Tibial artery (tissue), 4 donors: ENCODE results near the gene ACAD9.
A peak's percentile ranks its signal among the peaks of the same experiment; 100 is the strongest.
"Not testable (repeated sequence)": the region's sequence is repeated elsewhere in the genome, so short reads cannot be mapped to it uniquely, and the experiment has no call there.

Source experiments
- DNase-seq, 2 donors: peaks; one replicate each; pipeline ENCODE4 v3.0.0-alpha.2; 2019
- H3K27ac ChIP-seq, 2 donors: fragments of 200-600 bp; sonication (generic) in 1 of 2; 1 replicate in 1 of 2; 2 replicates in 1 of 2; pipeline ENCODE4 v1.5.1; 2018 to 2019; ENCODE audit warnings: mild to moderate bottlenecking in 1 of 2
- H3K27me3 ChIP-seq, 2 donors: fragments of 200-600 bp; sonication (generic) in 1 of 2; one replicate each; pipeline versions ENCODE4 v1.5.1 to v1.6.0; 2016 to 2019
- H3K36me3 ChIP-seq, 3 donors: fragments of 200-600 bp; sonication (generic) in 2 of 3; one replicate each; pipeline ENCODE4 v1.5.1; 2016 to 2019; ENCODE audit warnings: mild to moderate bottlenecking in 2 of 3
- H3K4me1 ChIP-seq, 4 donors: fragments of 200-600 bp; sonication (generic) in 2 of 4; 1 replicate in 3 of 4; 2 replicates in 1 of 4; pipeline ENCODE4 v1.5.1; 2016 to 2019
- H3K4me3 ChIP-seq, 2 donors: fragments of 200-600 bp; sonication (generic) in 1 of 2; 1 replicate in 1 of 2; 2 replicates in 1 of 2; pipeline ENCODE4 v1.5.1; 2018 to 2019; ENCODE audit warnings: mild to moderate bottlenecking in 2 of 2
- H3K9me3 ChIP-seq, 3 donors: fragments of 200-600 bp; sonication (generic) in 1 of 3; one replicate each; pipeline ENCODE4 v1.5.1; 2016 to 2019
- intact Hi-C: fragments of 100-400 bp; cut with DNase I; formaldehyde crosslinking; loops from one replicate; pipeline ENCODE4 v1.15.0; 2023; ENCODE audit warnings: low total_unique reads
- TF ChIP-seq, protein P1 (sequence below), 2 experiments: fragments of 200-600 bp in 1 of 2; fragments of 450-650 bp in 1 of 2; IDR thresholded peaks; one replicate each; pipeline ENCODE4 v1.5.1; 2017 to 2019; ENCODE audit warnings: antibody characterized with exemption in 2 of 2, mild to moderate bottlenecking in 1 of 2, moderate library complexity in 1 of 2

ACAD9 gene

DNA sequence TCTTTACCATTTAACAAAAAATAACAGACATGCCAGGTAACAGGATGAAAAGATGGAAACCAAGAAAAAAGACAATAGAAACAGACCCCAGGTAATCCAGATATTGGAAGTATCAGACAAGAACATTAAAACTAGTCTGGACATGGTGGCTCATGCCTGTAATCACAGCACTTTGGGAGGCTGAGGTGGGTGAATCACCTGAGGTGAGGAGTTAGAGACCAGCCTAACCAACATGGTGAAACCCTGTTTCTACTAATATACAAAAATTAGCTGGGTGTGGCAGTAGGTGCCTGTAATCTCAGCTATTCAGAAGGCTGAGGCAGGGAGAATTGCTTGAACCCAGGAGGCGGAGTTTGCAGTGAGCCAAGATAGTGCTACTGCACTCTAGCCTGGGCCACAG is 40.6 kb downstream of the ACAD9 start:
- Histone ChIP-seq H3K27me3 (no peaks in the 10 kb centered on the region), H3K4me3 (no peak overlapping the region), H3K27ac (no peak overlapping the region), H3K36me3 (peaks cover 4 to 12% (median 8%) of the 10 kb centered on the region in 3 donors), H3K4me1 (no peaks in the 10 kb centered on the region), H3K9me3 (peaks cover 0 to 4% (median 0%) of the 10 kb centered on the region in 3 donors)
- intact Hi-C loops: no loop called here
- TF ChIP-seq, protein P1, sequence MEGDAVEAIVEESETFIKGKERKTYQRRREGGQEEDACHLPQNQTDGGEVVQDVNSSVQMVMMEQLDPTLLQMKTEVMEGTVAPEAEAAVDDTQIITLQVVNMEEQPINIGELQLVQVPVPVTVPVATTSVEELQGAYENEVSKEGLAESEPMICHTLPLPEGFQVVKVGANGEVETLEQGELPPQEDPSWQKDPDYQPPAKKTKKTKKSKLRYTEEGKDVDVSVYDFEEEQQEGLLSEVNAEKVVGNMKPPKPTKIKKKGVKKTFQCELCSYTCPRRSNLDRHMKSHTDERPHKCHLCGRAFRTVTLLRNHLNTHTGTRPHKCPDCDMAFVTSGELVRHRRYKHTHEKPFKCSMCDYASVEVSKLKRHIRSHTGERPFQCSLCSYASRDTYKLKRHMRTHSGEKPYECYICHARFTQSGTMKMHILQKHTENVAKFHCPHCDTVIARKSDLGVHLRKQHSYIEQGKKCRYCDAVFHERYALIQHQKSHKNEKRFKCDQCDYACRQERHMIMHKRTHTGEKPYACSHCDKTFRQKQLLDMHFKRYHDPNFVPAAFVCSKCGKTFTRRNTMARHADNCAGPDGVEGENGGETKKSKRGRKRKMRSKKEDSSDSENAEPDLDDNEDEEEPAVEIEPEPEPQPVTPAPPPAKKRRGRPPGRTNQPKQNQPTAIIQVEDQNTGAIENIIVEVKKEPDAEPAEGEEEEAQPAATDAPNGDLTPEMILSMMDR (IDR thresholded peaks at IDR 0.05): no peak
- DNase-seq: no peak

DNA sequence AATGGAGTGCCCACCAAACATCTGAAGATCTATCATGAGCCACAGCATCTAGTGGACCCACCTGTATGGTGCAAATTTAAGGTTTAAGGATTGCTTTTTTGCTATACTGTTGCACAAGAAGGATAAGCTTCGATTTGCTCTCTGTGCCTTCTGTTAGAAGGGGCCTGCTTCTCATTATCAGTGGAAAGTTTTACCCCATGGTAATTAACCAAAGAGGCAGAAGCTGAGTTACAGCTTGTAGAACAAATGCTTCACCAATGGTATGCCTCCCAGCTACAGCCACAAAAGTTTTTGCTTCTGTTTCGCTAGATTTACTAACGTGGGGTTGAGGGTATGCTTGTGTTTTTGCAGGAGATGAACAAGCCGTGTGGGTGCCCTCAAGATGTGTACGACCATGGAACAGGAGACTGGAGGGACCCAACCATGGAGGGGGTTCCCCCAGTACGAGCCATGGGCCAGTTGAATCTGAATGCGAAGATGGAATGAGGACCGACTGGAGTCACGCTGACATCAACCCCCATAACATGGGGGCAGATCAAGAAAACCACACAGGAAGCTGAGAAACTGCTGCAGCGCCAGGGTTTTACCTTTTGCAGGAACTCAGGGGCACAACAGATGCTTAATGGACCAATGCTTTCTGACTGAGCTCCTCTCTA is 43.5 kb downstream of the ACAD9 start:
- peaks cover 0 to 4% (median 0%) of the 10 kb centered on the region in 3 donors for H3K9me3 ChIP-seq
- DNase-seq: peak in 1 of 2 donors; percentile 25
- no peak overlapping the region for H3K27ac ChIP-seq
- intact Hi-C loops: no loop called here
- H3K4me1 ChIP-seq: no peaks in the 10 kb centered on the region
- peaks cover 0 to 9% of the 10 kb centered on the region in 2 donors for H3K27me3 ChIP-seq
- H3K4me3 ChIP-seq: no peak overlapping the region
- TF ChIP-seq, protein P1 (IDR thresholded peaks at IDR 0.05): no peak
- no peaks in the 10 kb centered on the region for H3K36me3 ChIP-seq

DNA sequence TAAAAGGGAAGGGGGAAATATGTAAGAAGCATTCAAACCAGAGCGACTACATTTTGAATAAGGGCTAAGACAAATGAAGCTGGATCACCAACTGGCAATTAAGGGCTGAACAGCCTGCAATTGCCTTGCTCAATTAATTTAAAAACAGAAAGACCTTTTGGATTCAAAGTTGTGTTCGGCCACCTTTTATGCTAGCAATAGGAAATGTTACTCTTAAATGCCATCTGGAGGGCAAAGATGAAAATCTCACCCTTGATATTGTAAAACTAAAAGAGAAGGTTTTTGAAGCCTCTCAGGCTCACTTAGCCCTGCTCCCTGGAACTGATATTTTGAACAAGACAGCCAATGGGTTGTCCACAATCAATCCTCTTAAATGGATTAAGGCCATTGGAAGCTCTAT is 44.2 kb downstream of the ACAD9 start:
- intact Hi-C loops: no loop called here

DNA sequence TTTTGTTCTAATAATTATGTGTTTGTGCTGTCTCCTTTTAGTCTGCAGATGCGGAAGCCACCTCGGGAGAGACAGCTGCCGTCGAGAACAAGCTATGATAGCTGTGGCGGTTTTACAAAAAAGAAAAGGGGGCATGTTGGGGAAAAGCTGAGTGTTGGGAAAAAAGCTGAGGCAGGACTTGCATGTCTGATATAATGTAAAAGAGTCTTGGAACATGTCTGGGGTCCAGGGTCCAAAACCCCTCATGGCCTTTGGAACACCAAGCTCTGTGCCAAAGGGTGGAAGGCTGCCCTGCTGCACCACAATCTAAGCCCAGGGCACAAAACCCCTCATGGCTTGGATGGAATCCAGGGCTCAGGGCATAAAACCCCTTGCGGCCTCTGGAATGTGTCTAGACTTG is 44.6 kb downstream of the ACAD9 start:
- H3K27me3 ChIP-seq, H3K27ac ChIP-seq, H3K9me3 ChIP-seq, H3K36me3 ChIP-seq, H3K4me1 ChIP-seq, intact Hi-C loops, H3K4me3 ChIP-seq: not testable (repeated sequence)
- peak in 1 of 2 donors; percentile 24 for DNase-seq

More for the DNA sequence above, 44.2 kb downstream of the ACAD9 start:
- no peak for DNase-seq
- Histone ChIP-seq H3K9me3 (peaks cover 0 to 4% (median 0%) of the 10 kb centered on the region in 3 donors), H3K36me3 (no peaks in the 10 kb centered on the region), H3K27ac (no peak overlapping the region), H3K4me1 (no peaks in the 10 kb centered on the region), H3K27me3 (peaks cover 0 to 9% of the 10 kb centered on the region in 2 donors), H3K4me3 (no peak overlapping the region)
- TF ChIP-seq, protein P1 (IDR thresholded peaks at IDR 0.05): no peak

DNA sequence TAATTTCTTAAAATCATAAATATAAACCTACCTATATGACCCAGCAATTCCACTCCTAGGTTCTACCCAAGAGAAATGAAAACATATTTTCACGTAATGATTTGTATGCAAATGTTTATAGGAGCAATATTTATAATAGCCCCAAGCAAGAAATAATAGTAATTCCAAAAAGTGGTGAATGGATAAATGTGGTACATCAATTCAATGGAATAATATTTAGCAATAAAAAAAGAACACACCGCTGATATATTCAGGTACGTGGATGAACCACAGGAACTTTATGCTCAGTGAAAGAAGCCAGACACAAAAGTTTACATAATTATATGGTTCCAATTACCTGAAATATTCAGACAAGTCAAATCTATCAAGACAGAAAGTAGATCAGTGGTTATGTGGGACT is 49.9 kb downstream of the ACAD9 start:
- intact Hi-C loops: no loop called here
- DNase-seq: no peak
- peaks cover 0 to 4% (median 0%) of the 10 kb centered on the region in 3 donors for H3K9me3 ChIP-seq

DNA sequence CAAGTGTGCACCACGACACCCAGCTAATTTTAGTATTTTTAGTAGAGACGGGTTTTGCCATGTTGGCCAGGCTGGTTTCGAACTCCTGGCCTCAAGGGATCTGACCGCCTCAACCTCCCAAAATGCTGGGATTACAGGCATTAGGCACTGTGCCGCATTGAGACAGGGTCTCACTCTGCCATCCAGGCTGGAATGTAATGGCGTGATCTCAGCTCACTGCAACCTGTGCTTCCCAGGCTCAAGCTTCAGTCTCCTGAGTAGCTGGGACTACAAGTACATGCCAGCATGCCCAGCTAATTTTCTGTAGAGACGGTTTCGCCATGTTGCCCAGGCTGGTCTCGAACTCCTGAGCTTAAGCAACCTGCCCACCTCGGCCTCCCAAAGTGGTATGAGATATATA is 51.6 kb downstream of the ACAD9 start:
- Histone ChIP-seq H3K36me3 (no peaks in the 10 kb centered on the region), H3K27ac (no peak overlapping the region), H3K27me3 (peaks cover 0 to 39% of the 10 kb centered on the region in 2 donors), H3K4me1 (no peaks in the 10 kb centered on the region), H3K4me3 (no peak overlapping the region), H3K9me3 (peaks cover 0 to 4% (median 0%) of the 10 kb centered on the region in 3 donors)
- no peak for DNase-seq
- TF ChIP-seq, protein P1 (IDR thresholded peaks at IDR 0.05): no peak
- intact Hi-C loops: no loop called here

More for the DNA sequence above, 49.9 kb downstream of the ACAD9 start:
- H3K27me3 ChIP-seq: peaks cover 0 to 30% of the 10 kb centered on the region in 2 donors
- no peak overlapping the region for H3K4me3 ChIP-seq
- H3K36me3 ChIP-seq: no peaks in the 10 kb centered on the region
- H3K27ac ChIP-seq: no peak overlapping the region
- TF ChIP-seq, protein P1 (IDR thresholded peaks at IDR 0.05): no peak
- H3K4me1 ChIP-seq: no peaks in the 10 kb centered on the region
